Adrenal gland (tissue), 12 donors: Measurements from ENCODE around the gene MAP7D2. TPM values are rescaled to one million over a fixed set of nuclear protein-coding genes. Genes with fewer than 3 reads are reported as not detected.

Experiments used
- DNase-seq, 7 donors: peaks; one replicate each; pipeline ENCODE4 v3.0.0-alpha.2; 2019 to 2020
- H3K27ac ChIP-seq, 5 donors: fragments of 200-600 bp; sonication (generic) in 4 of 5; 1 replicate in 3 of 5; 2 replicates in 2 of 5; pipeline versions ENCODE4 v1.5.1 to v1.8.0; 2016 to 2020; ENCODE audit warnings: mild to moderate bottlenecking in 1 of 5
- H3K27me3 ChIP-seq: fragments of 200-600 bp; 2 replicates; pipeline ENCODE4 v1.8.0; 2021
- H3K36me3 ChIP-seq, 2 donors: fragments of 200-600 bp; replicated peaks in 1 of 2; 1 replicate in 1 of 2; 2 replicates in 1 of 2; pipeline versions ENCODE4 v1.5.1 to v1.8.0; 2018 to 2022
- H3K4me1 ChIP-seq, 2 donors: fragments of 200-600 bp; replicated peaks in 1 of 2; 1 replicate in 1 of 2; 2 replicates in 1 of 2; pipeline versions ENCODE4 v1.5.1 to v1.8.0; 2018 to 2021
- H3K4me3 ChIP-seq, 4 donors: fragments of 200-600 bp; sonication (generic) in 3 of 4; one replicate each; pipeline ENCODE4 v1.5.1; 2016 to 2018
- H3K9me3 ChIP-seq, 3 donors: fragments of 200-600 bp; sonication (generic) in 1 of 3; replicated peaks in 1 of 3; 1 replicate in 2 of 3; 2 replicates in 1 of 3; pipeline versions ENCODE4 v1.5.1 to v1.8.0; 2016 to 2021
- CTCF ChIP-seq, 6 experiments: fragments of 450-650 bp in 4 of 6; fragments of 200-600 bp in 2 of 6; sonication (generic) in 1 of 6; IDR thresholded peaks; 1 replicate in 5 of 6; 2 replicates in 1 of 6; pipeline versions ENCODE4 v1.5.1 to v1.8.0; 2016 to 2021; ENCODE audit warnings: antibody characterized with exemption in 6 of 6, mild to moderate bottlenecking in 2 of 6, moderate library complexity in 1 of 6
- POLR2A ChIP-seq, 2 donors: fragments of 450-650 bp; IDR thresholded peaks; one replicate each; pipeline ENCODE4 v1.6.1; 2017; ENCODE audit warnings: antibody characterized with exemption in 2 of 2, mild to moderate bottlenecking in 2 of 2, moderate library complexity in 1 of 2
- WGBS, 4 donors: extraction: QIAGEN DNeasy Blood & Tissue Kit in 2 of 4; methylation state at CpG; one replicate each; pipeline versions ENCODE4 v1.1.5 to v1.1.7; 2013 to 2017; 5-methylcytosine and 5-hydroxymethylcytosine counted together
- intact Hi-C, 2 donors: fragments of 100-400 bp; cut with DNase I; formaldehyde crosslinking; loops; one replicate each; pipeline versions ENCODE4 v1.14.1 to v1.15.0; 2022 to 2023
- polyA plus RNA-seq, 3 donors: library from polyadenylated mRNA; stranded (reverse); fragments of 200-250 nt in 2 of 3; fragments of 350-450 nt in 1 of 3; fragmentation: Illumina TruSeq in 1 of 3; extraction: RNeasy Lipid Tissue Mini Kit (QIAGEN cat#74804) in 1 of 3; gene quantifications; one replicate each; pipeline ENCODE4 v1.2.3, GENCODE V29; 2013 to 2014
- total RNA-seq, 9 donors: library from RNA; depleted of rRNA in 4 of 9; stranded (reverse); fragments of >200 nt in 4 of 9; fragments of 120-200 nt in 1 of 9; fragmentation: NEBNext Ultra II Directional in 1 of 9; extraction: Animal tissue kit (Norgen Biotek cat#: 25700) in 1 of 9; gene quantifications; one replicate each; pipeline versions ENCODE4 v1.1.0 to v1.2.4, GENCODE V29; 2013 to 2023
- donor health status: healthy with polysubstance abuse.
- donor health status: Bipolar disorder and iron deficiency.
- donor health status: DM: yes; HTN: yes; CAD: no.
- donor health status: DM: no; HTN: no; CAD: no.
- donor health status: DM: no; HTN: no; CAD: no.
- donor health status: DM: yes; HTN: yes; CAD: no.

MAP7D2 gene
- total and polyA plus RNA-seq, 12 donors: 0.25 to 6.0 (median 1.0) TPM

GRCh38 chrX:20091499-20091898 is 25.2 kb downstream of the MAP7D2 start:
- H3K4me1 ChIP-seq: no peaks in the 10 kb centered on the region
- no peak for TF ChIP-seq POLR2A (IDR thresholded peaks at IDR 0.05)
- no peak for TF ChIP-seq CTCF (IDR thresholded peaks at IDR 0.05)
- no peak overlapping the region for H3K27ac ChIP-seq
- intact Hi-C loops: no loop called here
- H3K27me3 ChIP-seq: peaks cover 10% of the 10 kb centered on the region
- no peak for DNase-seq
- no peak overlapping the region for H3K4me3 ChIP-seq
- H3K36me3 ChIP-seq: no peaks in the 10 kb centered on the region
- WGBS, 4 donors: 66 to 89% (median 79%) methylated on average over 3 of the region's 3 CpGs
- no peaks in the 10 kb centered on the region for H3K9me3 ChIP-seq

- Histone ChIP-seq H3K36me3 (no peaks in the 10 kb centered on the region), H3K4me3 (no peak overlapping the region), H3K9me3 (no peaks in the 10 kb centered on the region), H3K4me1 (no peaks in the 10 kb centered on the region), H3K27me3 (peaks cover 16% of the 10 kb centered on the region), H3K27ac (no peak overlapping the region)
- WGBS, 4 donors: 65 to 81% (median 74%) methylated on average over 6 of the region's 6 CpGs
- intact Hi-C loops: no loop called here
- no peak for DNase-seq
- TF ChIP-seq POLR2A (IDR thresholded peaks at IDR 0.05) (no peak), CTCF (IDR thresholded peaks at IDR 0.05) (no peak)
Measured at GRCh38 chrX:20089845-20090244, 26.9 kb downstream of the MAP7D2 start.

GRCh38 chrX:20080277-20080676 is 36.4 kb downstream of the MAP7D2 start:
- Histone ChIP-seq H3K36me3 (no peaks in the 10 kb centered on the region), H3K4me1 (no peaks in the 10 kb centered on the region)
- WGBS, 4 donors: 79 to 84% (median 80%) methylated on average over 1 of the region's 1 CpG; no CpG with 5 or more reads in 1 of the 4 donors

DNA sequence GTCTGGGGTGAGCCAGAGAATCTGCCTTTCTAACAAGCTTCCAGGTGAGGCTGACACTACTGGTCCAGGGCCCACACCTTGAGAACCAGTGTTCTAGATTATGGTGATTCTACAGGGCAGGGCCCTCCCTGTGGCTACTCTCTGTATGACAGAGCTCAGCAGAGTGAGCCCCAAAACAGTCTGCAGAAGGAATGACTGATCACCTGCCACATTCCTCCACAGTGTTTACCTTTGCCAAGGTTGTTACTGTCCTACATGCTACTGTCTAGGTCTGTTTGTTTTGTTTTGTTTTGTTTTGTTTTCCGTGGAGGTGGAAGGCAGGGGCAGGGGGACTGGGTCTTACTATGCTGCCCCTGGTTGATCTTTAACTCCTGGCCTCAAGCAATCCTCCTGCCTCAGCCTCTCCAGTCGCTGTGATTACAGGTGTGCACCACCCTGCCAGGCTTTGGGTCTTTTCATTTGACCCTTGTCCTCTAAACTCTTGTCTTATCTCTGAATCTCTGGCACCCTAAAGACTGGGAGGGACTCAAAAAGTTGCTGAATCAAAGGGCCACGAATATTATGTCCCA is 45.1 kb downstream of the MAP7D2 start:
- Histone ChIP-seq H3K27ac (no peak overlapping the region), H3K27me3 (peaks cover 4% of the 10 kb centered on the region), H3K4me3 (no peak overlapping the region), H3K36me3 (no peaks in the 10 kb centered on the region), H3K4me1 (no peaks in the 10 kb centered on the region), H3K9me3 (no peaks in the 10 kb centered on the region)
- intact Hi-C loops: no loop called here
- WGBS, 4 donors: 52 to 72% (median 60%) methylated on average over 3 of the region's 3 CpGs
- no peak for DNase-seq
- TF ChIP-seq CTCF (IDR thresholded peaks at IDR 0.05) (no peak), POLR2A (IDR thresholded peaks at IDR 0.05) (no peak)

More at GRCh38 chrX:20080277-20080676, 36.4 kb downstream of the MAP7D2 start:
- H3K27ac ChIP-seq: no peak overlapping the region
- no peak overlapping the region for H3K4me3 ChIP-seq
- no peak for TF ChIP-seq CTCF (IDR thresholded peaks at IDR 0.05)
- TF ChIP-seq POLR2A (IDR thresholded peaks at IDR 0.05): no peak
- peaks cover 12% of the 10 kb centered on the region for H3K27me3 ChIP-seq
- intact Hi-C loops: no loop called here
- no peak for DNase-seq
- no peaks in the 10 kb centered on the region for H3K9me3 ChIP-seq
